Measurements from ENCODE around the gene LRRC7.

DNA sequence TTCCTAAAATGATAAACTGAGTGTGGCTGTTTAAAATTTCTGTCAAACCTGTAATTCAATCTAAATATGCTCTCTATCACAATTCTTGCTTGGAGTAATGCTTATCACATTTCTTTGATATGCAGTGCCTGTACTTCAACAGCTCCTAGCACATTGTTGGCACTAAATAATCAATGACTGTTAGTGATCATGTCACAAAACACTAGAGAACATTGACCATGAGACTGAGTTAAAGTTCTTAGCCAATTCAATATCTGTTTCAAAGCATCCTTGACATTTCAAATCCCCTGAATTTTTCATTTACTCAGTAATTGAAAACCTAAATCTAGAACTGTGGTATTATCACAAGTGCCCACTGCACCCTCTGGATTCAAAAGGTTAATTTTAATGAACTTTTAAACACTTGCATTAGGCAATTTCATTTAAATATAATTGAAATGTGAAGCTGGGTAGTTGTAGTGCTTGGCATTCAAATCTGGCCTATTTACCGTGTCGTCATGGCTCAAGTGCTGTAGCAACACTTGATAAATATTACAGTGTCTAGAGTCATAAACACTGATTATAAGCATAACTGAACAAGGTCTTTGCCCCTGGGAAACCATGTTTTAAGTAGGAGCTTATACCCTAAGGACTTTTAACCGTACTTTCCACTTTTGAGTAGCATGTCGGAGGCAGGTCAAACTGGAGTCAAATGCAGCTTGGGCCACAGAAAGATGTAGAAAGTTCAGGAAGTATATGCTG is 143.6 kb downstream of the LRRC7 start:
- TF ChIP-seq, protein P1, sequence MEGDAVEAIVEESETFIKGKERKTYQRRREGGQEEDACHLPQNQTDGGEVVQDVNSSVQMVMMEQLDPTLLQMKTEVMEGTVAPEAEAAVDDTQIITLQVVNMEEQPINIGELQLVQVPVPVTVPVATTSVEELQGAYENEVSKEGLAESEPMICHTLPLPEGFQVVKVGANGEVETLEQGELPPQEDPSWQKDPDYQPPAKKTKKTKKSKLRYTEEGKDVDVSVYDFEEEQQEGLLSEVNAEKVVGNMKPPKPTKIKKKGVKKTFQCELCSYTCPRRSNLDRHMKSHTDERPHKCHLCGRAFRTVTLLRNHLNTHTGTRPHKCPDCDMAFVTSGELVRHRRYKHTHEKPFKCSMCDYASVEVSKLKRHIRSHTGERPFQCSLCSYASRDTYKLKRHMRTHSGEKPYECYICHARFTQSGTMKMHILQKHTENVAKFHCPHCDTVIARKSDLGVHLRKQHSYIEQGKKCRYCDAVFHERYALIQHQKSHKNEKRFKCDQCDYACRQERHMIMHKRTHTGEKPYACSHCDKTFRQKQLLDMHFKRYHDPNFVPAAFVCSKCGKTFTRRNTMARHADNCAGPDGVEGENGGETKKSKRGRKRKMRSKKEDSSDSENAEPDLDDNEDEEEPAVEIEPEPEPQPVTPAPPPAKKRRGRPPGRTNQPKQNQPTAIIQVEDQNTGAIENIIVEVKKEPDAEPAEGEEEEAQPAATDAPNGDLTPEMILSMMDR (IDR thresholded peaks at IDR 0.05): no peak
- no peak for TF ChIP-seq POLR2A (IDR thresholded peaks at IDR 0.05)
